Measurements from ENCODE around the gene DNM3.
A peak's percentile ranks its signal among the peaks of the same experiment; 100 is the strongest.

The DNM3 gene

GRCh38 chr1:171972846-171973245, 131.5 kb downstream of the DNM3 start:
- no peak for DNase-seq (ENCODE audit: low spot score)

- no peak for DNase-seq (ENCODE audit: low spot score)
Measured at GRCh38 chr1:171973421-171973820, 132.1 kb downstream of the DNM3 start.

DNA sequence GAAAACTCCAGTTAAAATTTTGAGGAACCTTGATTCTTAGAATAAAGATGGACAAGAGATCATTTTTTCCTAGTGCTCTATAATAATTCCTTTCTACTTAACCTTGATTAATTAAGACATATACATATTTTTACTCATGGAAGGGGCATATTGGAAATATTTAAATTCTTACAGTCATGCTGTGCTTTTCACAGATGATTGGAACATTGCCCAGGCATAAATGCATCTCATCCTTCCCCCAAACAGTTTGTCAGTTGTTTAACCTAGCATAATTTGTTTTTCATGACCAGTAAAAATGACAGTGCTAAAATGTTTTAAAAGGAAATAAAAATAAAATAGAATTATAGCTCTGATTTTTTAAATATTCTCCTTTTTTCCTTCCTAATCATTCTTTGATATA, 140.0 kb downstream of the DNM3 start:
- DNase-seq (ENCODE audit: low spot score) = no peak

- DNase-seq (ENCODE audit: low spot score) = no peak
Measured at GRCh38 chr1:171983584-171983983, 142.3 kb downstream of the DNM3 start.

GRCh38 chr1:171984262-171984661, 143.0 kb downstream of the DNM3 start:
- no peak for DNase-seq (ENCODE audit: low spot score)

DNA sequence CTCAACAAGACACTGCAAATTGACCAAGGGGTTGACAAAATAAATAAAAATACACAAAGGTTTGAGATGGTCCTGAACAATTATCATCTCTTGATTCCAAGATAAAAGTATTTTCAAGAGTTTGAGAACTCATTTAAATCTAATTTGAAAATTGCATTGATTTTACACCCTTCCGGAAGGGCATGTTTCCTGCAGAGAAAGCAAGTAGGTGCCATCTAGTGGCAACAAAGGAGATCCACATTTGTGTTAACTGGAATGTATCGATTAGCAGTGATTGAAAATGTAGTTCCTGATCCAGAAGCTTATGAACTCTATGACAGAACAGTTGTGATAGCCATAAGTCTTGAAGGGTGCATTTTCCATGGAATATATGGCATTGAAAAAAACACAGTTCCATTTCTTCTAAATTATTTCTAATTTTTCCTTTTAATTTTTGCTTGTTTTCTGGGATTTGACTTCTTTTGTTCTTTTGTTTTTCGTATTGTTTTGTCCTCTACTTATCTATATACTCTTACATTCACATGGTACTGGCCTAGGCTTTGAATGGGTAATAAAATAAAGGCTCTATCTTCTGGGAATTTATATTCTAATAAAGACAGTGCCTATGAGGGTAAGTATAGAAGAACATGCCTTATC, 143.7 kb downstream of the DNM3 start:
- DNase-seq (ENCODE audit: low spot score) = peak; percentile 43

DNA sequence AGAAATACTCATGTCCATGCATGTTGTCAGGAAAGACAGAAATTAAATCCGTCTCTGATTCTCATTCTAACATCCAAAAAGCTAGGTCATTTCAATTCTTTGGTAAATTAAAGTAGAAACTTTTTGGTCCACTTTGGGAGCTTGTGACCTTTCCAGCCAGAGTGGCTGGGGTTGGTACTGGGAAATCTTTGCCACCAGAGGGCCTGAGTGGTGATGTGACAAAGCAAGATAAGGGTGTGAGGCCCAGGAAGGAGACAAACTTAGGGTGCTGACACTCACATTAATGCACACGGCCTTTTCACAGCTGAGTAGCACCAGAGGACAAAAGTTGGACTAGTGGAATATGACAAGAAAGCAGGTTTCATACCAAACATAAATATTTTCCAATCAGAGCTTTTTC, 144.3 kb downstream of the DNM3 start:
- DNase-seq (ENCODE audit: low spot score) = no peak

DNA sequence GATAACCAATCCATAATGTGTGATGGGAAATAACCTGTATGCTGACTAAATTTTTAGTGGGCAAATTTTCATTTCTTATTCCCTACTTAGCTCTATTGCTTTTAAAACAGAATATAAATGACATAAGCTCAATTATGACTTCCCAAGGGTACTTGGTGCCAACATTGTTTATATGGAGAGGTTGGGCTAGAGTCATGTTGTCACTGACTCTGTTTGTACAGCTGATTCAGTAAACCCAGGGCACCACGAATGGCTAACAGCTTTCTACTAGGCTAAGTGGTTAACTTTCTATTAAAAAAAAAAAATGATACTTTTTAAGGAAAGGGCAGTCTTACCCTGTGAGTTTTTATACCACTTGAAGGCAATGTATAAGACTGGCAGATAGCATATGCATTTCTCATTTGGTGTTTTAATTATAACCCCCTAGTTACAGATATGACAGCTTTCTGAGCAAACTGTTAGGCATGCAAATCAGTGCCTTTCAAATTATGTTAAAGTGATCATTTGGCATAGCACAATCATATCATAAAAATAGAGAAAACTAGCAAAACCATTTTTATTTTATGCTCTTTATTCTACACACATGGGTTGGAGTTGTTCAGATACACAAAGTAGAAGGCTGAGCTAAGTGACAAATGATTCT, 147.1 kb downstream of the DNM3 start:
- no peak for DNase-seq (ENCODE audit: low spot score)

GRCh38 chr1:171990371-171990770, 149.1 kb downstream of the DNM3 start:
- DNase-seq (ENCODE audit: low spot score) = no peak

DNA sequence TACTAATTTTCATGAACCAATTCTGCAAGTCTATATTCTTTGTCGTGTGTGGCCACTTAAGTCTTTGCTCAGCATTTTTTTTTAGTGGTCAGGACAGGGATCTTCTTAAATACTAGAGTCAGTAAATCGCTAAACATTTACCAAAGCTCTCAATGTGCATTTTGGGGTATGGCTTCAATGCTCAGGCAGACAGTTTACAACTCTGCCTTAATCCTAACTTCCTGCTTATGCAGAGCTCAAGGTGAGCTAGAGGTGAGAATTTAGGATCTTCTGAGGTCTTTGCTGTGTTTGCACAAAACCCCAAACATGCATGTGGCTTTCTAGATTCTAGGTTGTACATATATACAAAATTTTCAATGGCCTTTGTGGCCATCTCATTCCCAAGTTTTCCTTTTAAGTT, 153.0 kb downstream of the DNM3 start:
- no peak for DNase-seq (ENCODE audit: low spot score)

DNA sequence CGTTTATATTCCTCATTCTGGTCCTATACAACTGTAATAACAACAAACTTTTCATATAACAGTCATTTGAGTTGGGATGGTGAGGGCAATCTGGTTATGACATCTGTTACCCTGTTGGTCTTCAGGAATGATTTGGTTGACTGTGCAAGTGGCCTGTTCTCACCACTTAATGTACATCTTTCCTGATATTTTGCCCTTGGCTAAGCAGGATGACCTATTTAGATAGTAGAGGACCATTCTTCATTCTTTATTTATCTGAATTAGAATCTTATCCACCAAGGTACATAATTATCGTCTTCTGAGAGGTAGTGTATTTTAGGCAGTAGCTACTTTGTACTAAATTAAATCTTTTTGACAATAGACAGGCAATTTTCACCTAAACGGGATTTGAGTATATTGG, 154.3 kb downstream of the DNM3 start:
- DNase-seq (ENCODE audit: low spot score) = peak; percentile 45

DNA sequence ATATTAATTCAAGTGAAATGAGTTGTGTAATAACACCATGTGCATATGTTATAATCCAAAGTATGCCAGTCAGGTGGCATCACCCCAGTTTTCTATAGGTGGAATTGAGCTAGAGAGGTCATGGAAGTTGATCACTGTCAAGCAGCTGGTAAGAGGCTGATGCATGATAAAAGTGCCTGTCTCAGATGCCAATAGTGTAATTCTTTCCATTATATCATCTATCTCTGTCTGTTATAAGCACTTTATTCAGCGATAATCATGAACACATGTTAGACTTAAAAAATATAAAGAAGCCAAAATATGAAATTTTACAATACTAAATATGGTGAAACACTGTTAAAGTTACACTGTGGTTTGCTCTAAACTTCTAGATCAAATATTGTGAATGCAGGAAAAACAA, 156.6 kb downstream of the DNM3 start:
- no peak for DNase-seq (ENCODE audit: low spot score)

DNA sequence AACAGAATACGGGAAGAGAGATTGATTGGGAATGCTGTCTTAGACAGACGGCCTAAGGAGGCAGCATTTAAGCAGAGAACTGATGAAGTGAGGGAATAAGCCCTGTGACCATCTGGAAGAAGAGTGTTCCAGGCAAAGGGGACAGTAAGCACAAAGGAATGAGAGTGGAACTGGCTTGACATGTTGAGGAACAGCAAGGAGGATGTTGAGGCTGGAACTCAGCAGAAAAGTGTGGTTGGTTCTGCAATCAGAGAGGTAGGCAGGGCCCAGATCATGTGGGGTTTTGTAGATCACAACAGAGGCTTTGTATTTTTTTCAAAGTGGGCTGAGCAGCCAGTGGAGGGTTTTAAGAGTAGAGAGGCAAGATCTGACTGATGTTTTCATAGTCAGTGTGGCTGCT, 157.4 kb downstream of the DNM3 start:
- DNase-seq (ENCODE audit: low spot score) = no peak

GRCh38 chr1:171999756-172000155, 158.5 kb downstream of the DNM3 start:
- DNase-seq (ENCODE audit: low spot score) = no peak

DNA sequence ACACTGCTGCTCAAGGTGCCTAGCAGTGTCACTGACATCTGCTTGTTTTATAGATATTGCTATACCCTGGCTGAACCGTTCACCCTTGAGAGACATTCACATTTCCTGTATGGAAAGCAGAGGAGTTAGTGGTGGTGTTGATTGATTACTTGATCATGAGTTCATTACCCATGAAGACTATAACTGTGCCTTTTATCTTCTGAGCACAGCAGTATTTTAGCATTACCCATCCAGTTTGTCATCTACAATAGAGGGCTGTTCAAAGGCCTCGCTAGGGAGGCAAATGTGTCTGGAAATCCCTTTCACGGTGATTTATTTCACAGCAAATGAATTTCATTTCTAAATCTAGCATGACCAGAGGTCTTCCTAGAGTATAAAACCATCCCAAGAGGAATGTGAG, 160.0 kb downstream of the DNM3 start:
- DNase-seq (ENCODE audit: low spot score) = no peak

DNA sequence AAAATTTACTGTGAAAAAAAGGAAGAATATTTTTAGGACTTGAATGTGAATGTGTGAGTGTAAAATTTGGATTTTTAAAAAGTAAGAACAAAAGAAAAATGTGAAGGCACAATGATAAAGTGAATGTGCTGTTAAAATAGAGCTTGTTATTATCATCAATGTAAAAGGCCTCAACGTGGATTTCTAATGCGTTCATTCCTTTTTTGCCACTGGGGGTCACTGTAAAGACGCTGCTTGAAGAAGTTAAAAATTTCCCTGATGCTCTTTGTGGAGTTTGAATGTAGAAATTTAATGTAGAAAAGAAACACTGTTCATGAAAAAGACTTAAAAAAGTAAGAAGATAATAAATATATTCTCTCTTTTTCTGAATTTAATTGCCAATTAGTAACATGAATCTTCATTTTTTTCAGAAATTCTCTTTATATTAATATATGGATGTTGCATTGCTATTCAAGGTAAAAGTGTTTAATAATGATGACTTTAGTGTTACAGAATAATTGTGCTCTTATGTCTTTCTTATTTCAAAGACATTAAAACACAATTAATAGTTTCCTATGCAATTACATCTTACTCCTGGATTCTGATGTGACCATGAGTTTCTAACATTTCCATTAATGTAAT, 161.5 kb downstream of the DNM3 start:
- peak; percentile 50 for DNase-seq (ENCODE audit: low spot score)

GRCh38 chr1:172003766-172004530, 162.7 kb downstream of the DNM3 start:
- DNase-seq (ENCODE audit: low spot score) = no peak

DNA sequence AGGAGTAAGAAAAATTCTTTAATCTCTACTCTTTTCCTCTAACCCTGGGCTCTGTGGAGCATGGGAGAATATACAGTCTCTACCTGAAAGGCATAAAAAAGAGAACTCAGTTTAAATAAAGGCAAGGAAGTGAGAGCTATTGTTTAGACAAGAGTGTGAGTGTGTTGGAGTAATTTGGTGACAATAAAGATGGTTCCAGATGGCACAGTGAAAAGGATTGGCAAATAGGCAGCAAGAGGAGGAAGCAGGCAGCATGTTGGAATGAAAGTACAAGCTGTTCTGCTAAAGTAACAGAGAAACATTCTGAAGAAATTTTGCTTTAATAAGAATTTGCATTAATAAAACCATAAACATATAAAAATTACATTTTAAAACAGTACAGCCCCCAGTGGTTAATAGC, 163.4 kb downstream of the DNM3 start:
- DNase-seq (ENCODE audit: low spot score) = no peak

DNA sequence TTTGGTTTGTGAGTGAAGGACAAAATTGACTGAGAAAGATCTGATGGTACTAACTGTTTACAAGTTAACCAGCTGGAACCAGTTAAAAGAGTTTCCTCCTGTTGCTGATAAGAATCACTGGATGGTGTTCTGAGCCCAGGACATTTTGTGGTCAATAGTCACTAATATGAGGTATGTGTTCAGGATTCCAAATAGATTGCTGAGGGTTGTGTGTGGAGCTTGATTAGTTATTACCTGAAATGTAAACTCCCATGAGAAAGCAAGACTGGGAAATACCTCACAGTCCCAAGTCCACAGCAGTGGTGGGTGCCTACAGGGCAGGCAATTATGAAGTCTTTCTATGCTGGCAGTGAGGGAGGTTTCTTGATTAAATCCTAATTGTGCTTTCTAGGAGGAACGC, 164.6 kb downstream of the DNM3 start:
- no peak for DNase-seq (ENCODE audit: low spot score)

DNA sequence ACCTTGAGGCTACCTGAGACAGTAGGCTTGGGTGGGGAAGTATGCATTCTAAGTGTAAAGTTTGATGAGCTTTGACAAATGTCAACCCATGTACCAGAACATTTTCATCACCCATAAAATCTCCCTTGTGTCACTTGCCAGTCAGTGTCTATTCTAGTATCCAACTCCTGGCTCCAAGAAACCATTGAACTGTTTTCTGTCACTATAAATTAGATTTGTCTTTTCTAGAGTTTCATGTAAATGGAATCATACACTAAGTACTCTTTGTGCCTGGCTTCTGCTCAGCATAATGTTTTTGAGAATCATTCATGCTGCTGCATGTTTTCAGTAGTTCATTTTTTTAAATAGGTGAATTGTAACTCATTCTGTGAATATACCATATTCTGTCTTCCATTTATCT, 165.4 kb downstream of the DNM3 start:
- peak; percentile 58 for DNase-seq (ENCODE audit: low spot score)

DNA sequence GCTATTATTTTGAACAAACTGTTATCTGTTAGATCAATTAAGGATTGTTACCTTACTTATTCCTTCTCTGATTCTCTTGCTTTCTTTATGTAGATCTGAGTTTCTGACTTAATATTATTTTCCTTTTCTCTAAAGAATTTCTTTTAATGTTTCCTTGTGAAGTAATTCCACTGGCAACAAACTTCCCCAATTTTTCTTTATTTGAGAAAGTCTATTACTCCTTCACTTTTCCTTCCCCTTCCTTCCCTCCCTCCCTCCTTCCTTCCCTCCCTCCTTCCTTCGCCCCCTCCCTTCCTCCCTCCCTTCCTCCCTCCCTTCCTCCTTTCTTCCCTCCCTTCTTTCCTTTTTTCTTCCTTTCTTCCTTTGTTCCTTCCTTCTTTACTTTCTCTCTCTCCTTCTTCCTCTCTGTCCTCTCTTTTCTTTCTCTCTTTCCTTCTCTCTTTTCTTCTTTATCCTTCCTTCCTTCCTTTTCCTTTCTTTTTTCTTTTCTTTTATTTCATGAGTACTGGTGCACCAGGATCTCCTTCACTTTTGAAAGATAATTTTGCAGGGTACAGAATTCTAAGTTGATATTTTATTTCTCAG, 177.5 kb downstream of the DNM3 start:
- DNase-seq (ENCODE audit: low spot score) = no peak

DNA sequence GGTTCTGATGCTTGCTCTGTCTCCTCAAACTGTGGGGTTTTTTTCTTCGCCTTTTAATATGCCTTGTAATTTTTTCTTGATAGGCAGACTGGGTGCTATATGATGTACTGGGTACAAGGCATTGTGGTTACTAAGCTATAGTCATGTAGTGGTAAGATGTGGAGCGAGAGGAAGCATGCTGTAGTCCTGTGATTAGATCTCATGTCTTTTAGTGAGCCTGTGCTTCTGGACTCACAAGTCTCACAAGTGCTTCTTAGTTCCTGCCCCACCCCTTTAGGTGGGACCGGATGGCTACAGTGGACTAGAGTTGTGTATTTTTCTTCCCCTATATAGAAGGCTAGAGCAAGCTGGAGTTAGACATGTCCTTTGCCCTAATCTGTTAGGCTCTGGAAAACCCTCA, 178.7 kb downstream of the DNM3 start:
- no peak for DNase-seq (ENCODE audit: low spot score)
